Loucy (cell line): Measurements from ENCODE around the gene ZNF165.
A peak's percentile ranks its signal among the peaks of the same experiment; 100 is the strongest.

Experiments
- H2AFZ ChIP-seq: fragments of 200-600 bp; sonication (generic); 2 replicates; pipeline ENCODE4 v1.6.0; 2016; ENCODE audit warnings: antibody characterized with exemption, mild to moderate bottlenecking, low read length, moderate library complexity
- H3F3A ChIP-seq: fragments of 200-600 bp; 2 replicates; pipeline ENCODE4 v1.6.0; 2016; ENCODE audit warnings: antibody characterized with exemption, low read depth, mild to moderate bottlenecking
- H3K27me3 ChIP-seq: fragments of 200-600 bp; sonication (generic); 2 replicates; pipeline ENCODE4 v1.6.1; 2014; ENCODE audit warnings: low read length, mild to moderate bottlenecking; ENCODE audit not compliant: insufficient read depth, poor library complexity, severe bottlenecking
- H3K36me3 ChIP-seq: fragments of 200-600 bp; sonication (generic); 2 replicates; pipeline ENCODE4 v1.6.1; 2016; ENCODE audit warnings: low read length; ENCODE audit not compliant: insufficient read depth
- H3K4me1 ChIP-seq: fragments of 200-600 bp; sonication (generic); 2 replicates; pipeline ENCODE4 v1.5.1; 2014; ENCODE audit warnings: low read length, mild to moderate bottlenecking; ENCODE audit not compliant: insufficient read depth, poor library complexity, severe bottlenecking
- H3K4me2 ChIP-seq: fragments of 200-600 bp; sonication (generic); 2 replicates; pipeline ENCODE4 v1.6.0; 2014; ENCODE audit warnings: antibody characterized with exemption, low read length, low read depth, mild to moderate bottlenecking; ENCODE audit not compliant: poor library complexity, severe bottlenecking
- H3K4me3 ChIP-seq: fragments of 200-600 bp; sonication (generic); 2 replicates; pipeline ENCODE4 v1.5.1; 2014; ENCODE audit warnings: low read length, mild to moderate bottlenecking, mixed read lengths; ENCODE audit not compliant: poor library complexity, severe bottlenecking
- H3K79me2 ChIP-seq: fragments of 200-600 bp; sonication (generic); 2 replicates; pipeline ENCODE4 v1.6.1; 2014; ENCODE audit warnings: low read length; ENCODE audit not compliant: insufficient read depth
- H3K9ac ChIP-seq: fragments of 200-600 bp; sonication (generic); 2 replicates; pipeline ENCODE4 v1.6.0; 2014; ENCODE audit warnings: mild to moderate bottlenecking, low read depth, low read length, moderate library complexity; ENCODE audit not compliant: poor library complexity, severe bottlenecking
- H3K9me2 ChIP-seq: fragments of 200-600 bp; sonication (generic); replicated peaks from 2 replicates; pipeline ENCODE4 v1.6.1; 2016; ENCODE audit warnings: low read depth, low read length, mixed read lengths
- H3K9me3 ChIP-seq: fragments of 200-600 bp; sonication (generic); 2 replicates; pipeline ENCODE4 v1.6.1; 2014; ENCODE audit warnings: mild to moderate bottlenecking, antibody characterized with exemption, low read length, low read depth; ENCODE audit not compliant: insufficient read depth
- H4K20me1 ChIP-seq: fragments of 200-600 bp; sonication (generic); 2 replicates; pipeline ENCODE4 v1.6.0; 2014; ENCODE audit warnings: antibody characterized with exemption, low read length, mild to moderate bottlenecking; ENCODE audit not compliant: insufficient read depth, poor library complexity, severe bottlenecking
- CTCF ChIP-seq: fragments of 200-600 bp; sonication (generic); conservative IDR thresholded peaks from 2 replicates; pipeline ENCODE4 v1.5.1; 2014; ENCODE audit warnings: mild to moderate bottlenecking, antibody characterized with exemption, low read length
- EZH2phosphoT487 ChIP-seq: fragments of 200-600 bp; IDR thresholded peaks from 2 replicates; pipeline ENCODE4 v1.6.1; 2018; ENCODE audit warnings: antibody characterized with exemption, mild to moderate bottlenecking, moderate library complexity, borderline replicate concordance

ZNF165 gene

GRCh38 chr6:28104392-28105244, 24.2 kb downstream of the ZNF165 start:
- H2AFZ ChIP-seq = peak overlapping the region; percentile 91
- H3K4me1 ChIP-seq = peaks cover 12% of the 10 kb centered on the region
- TF ChIP-seq CTCF = peak; percentile 50
- no peak for TF ChIP-seq EZH2phosphoT487
- H3K4me3 ChIP-seq = peak overlapping the region; percentile 74
- no peaks in the 10 kb centered on the region for H3K9me2 ChIP-seq
- H3K27me3 ChIP-seq = no peaks in the 10 kb centered on the region
- H3K36me3 ChIP-seq = no peaks in the 10 kb centered on the region
- no peaks in the 10 kb centered on the region for H3K79me2 ChIP-seq
- peak overlapping the region; percentile 72 for H3K9ac ChIP-seq
- H4K20me1 ChIP-seq = no peaks in the 10 kb centered on the region
- peak overlapping the region; percentile 93 for H3K4me2 ChIP-seq
- H3F3A ChIP-seq = no peaks in the 10 kb centered on the region
- H3K9me3 ChIP-seq = no peaks in the 10 kb centered on the region

DNA sequence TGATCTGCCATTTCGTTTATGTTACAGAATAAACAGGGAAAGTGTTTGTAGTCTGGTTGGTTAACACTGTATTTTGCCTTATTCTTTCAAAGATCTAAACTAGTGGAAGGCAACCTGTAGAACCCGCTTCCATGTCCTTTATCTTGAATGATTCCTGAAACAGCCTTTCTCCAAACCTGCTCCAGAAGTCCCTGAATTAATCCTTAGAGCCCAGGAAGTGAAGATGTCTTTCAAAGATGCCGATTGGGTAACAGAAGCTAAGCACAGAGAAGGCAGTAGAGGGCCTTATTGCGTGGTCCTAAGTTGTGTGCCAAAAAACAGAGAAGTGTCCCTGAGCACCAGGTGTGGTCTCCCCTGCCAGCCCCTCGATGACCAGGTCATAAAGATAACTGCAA, 24.9 kb downstream of the ZNF165 start:
- no peaks in the 10 kb centered on the region for H3K36me3 ChIP-seq
- no peaks in the 10 kb centered on the region for H3F3A ChIP-seq
- H4K20me1 ChIP-seq = no peaks in the 10 kb centered on the region
- peak overlapping the region; percentile 74 for H3K4me3 ChIP-seq
- TF ChIP-seq EZH2phosphoT487 = no peak
- TF ChIP-seq CTCF = no peak
- peak overlapping the region; percentile 91 for H2AFZ ChIP-seq
- peak overlapping the region; percentile 72 for H3K9ac ChIP-seq
- H3K9me3 ChIP-seq = no peaks in the 10 kb centered on the region
- H3K27me3 ChIP-seq = no peaks in the 10 kb centered on the region
- peak overlapping the region; percentile 93 for H3K4me2 ChIP-seq
- H3K79me2 ChIP-seq = no peaks in the 10 kb centered on the region
- peaks cover 12% of the 10 kb centered on the region for H3K4me1 ChIP-seq
- H3K9me2 ChIP-seq = no peaks in the 10 kb centered on the region

DNA sequence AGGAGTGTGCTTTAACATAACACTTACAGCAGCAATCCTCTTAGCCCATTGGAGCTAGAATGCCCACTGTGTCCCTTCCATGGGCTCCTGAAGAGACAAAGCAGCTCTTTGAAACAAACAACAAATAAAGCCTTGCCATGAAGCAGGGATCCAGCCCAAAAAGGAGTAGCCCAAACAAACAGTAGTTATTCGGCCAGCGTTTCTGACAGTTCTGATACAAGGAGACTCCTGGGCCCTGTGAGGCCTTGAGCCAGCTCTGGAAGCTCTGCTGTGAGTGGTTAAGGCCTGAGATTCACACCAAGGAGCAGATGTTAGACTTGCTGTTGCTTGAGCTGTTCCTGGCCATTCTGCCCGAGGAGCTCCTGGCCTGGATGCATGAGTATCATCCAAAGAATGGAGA, 27.1 kb downstream of the ZNF165 start:
- TF ChIP-seq EZH2phosphoT487 (no peak), CTCF (no peak)
- Histone ChIP-seq H3K4me3 (no peak overlapping the region), H3F3A (no peaks in the 10 kb centered on the region), H3K4me1 (peaks cover 12% of the 10 kb centered on the region), H3K36me3 (no peaks in the 10 kb centered on the region), H2AFZ (no peak overlapping the region), H3K4me2 (no peak overlapping the region), H3K9me2 (no peaks in the 10 kb centered on the region), H4K20me1 (no peaks in the 10 kb centered on the region), H3K27me3 (no peaks in the 10 kb centered on the region), H3K9ac (no peak overlapping the region), H3K79me2 (no peaks in the 10 kb centered on the region), H3K9me3 (no peaks in the 10 kb centered on the region)
